ENCODE results near the gene ARL14EPL.

ARL14EPL gene

DNA sequence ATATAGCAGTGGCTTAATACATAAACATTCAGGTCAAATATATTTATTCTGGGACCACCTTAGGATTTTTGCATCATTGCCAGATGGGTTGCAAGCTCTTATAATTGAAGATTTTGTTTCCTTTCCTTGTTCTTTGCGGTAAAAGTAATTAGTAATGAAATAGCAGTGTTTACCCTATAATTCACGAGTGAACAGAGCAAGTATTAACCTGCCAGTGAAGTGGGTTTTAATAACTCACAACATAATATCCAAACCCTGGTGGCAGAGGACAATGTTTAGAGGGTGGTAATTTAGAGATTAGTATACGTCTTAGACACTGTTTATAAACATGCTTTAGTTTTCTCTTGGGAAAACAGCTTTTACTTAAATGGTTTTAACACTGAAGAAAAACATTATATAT lies 11.8 kb downstream of the ARL14EPL start:
- Histone ChIP-seq H3K27me3 (ENCODE audit: control insufficient read depth in 5 of 5, insufficient read depth in 4 of 5, low read length in 5 of 5) (peaks cover 0 to 4% (median 0%) of the 10 kb centered on the region in 5 donors), H3K4me1 (ENCODE audit: control insufficient read depth in 5 of 5, insufficient read depth in 5 of 5, low read length in 5 of 5) (no peaks in the 10 kb centered on the region), H3K27ac (ENCODE audit: low read depth, low read length) (no peak overlapping the region), H3K36me3 (ENCODE audit: control insufficient read depth in 5 of 5, insufficient read depth in 5 of 5, low read length in 5 of 5) (no peaks in the 10 kb centered on the region), H3K4me3 (ENCODE audit: low read depth in 1 of 5, low read length in 5 of 5) (no peak overlapping the region), H3K9me3 (ENCODE audit: control insufficient read depth in 5 of 5, low read length in 5 of 5) (no peaks in the 10 kb centered on the region), H3K9ac (ENCODE audit: low read length in 5 of 5) (no peak overlapping the region)

DNA sequence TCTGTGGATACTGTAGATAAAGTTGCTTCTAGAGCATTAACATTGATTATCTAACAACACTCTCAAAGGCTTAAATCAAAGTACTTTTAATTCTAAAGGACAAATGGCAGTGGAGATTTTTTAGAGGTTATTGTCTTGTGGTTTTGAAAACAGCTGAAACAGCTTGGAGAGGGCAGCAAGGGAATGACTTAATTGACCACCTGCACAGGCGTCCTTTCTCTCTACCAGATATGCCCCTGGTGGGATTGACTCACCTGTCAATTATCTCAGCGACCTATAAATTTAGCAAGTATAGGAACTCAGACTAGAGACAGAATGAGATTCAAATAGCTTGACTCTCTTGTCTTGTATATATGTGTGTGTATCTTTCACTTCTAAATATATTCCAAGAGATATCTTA lies 13.5 kb downstream of the ARL14EPL start:
- Histone ChIP-seq H3K27me3 (ENCODE audit: control insufficient read depth in 5 of 5, insufficient read depth in 4 of 5, low read length in 5 of 5) (peaks cover 0 to 4% (median 0%) of the 10 kb centered on the region in 5 donors), H3K4me3 (ENCODE audit: low read depth in 1 of 5, low read length in 5 of 5) (no peak overlapping the region), H3K27ac (ENCODE audit: low read depth, low read length) (no peak overlapping the region), H3K9ac (ENCODE audit: low read length in 5 of 5) (no peak overlapping the region), H3K9me3 (ENCODE audit: control insufficient read depth in 5 of 5, low read length in 5 of 5) (no peaks in the 10 kb centered on the region), H3K36me3 (ENCODE audit: control insufficient read depth in 5 of 5, insufficient read depth in 5 of 5, low read length in 5 of 5) (no peaks in the 10 kb centered on the region), H3K4me1 (ENCODE audit: control insufficient read depth in 5 of 5, insufficient read depth in 5 of 5, low read length in 5 of 5) (no peaks in the 10 kb centered on the region)

DNA sequence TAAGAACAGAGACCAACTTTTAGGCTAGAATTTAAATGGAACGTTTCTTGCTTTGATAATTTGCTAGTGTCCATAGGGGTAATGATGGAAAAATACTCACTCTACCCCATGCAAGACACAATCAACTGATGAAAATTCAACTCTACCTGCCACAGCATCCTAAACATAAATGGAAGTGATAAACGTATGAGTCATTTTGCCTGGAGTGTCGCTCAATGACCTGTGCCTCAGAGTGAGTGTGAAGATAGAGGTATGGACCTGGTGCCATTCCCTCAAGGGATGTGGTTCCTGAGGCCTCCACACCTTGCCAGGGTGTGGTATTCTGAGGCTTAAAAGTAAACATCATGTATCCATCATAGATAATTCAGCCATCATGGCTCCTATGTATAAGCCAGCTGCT lies 14.0 kb downstream of the ARL14EPL start:
- no peaks in the 10 kb centered on the region for H3K9me3 ChIP-seq (ENCODE audit: control insufficient read depth in 5 of 5, low read length in 5 of 5)
- H3K9ac ChIP-seq (ENCODE audit: low read length in 5 of 5), result no peak overlapping the region
- no peaks in the 10 kb centered on the region for H3K36me3 ChIP-seq (ENCODE audit: control insufficient read depth in 5 of 5, insufficient read depth in 5 of 5, low read length in 5 of 5)
- H3K27me3 ChIP-seq (ENCODE audit: control insufficient read depth in 5 of 5, insufficient read depth in 4 of 5, low read length in 5 of 5), result peaks cover 0 to 4% (median 0%) of the 10 kb centered on the region in 5 donors
- no peak overlapping the region for H3K27ac ChIP-seq (ENCODE audit: low read depth, low read length)
- H3K4me1 ChIP-seq (ENCODE audit: control insufficient read depth in 5 of 5, insufficient read depth in 5 of 5, low read length in 5 of 5), result no peaks in the 10 kb centered on the region
- no peak overlapping the region for H3K4me3 ChIP-seq (ENCODE audit: low read depth in 1 of 5, low read length in 5 of 5)

DNA sequence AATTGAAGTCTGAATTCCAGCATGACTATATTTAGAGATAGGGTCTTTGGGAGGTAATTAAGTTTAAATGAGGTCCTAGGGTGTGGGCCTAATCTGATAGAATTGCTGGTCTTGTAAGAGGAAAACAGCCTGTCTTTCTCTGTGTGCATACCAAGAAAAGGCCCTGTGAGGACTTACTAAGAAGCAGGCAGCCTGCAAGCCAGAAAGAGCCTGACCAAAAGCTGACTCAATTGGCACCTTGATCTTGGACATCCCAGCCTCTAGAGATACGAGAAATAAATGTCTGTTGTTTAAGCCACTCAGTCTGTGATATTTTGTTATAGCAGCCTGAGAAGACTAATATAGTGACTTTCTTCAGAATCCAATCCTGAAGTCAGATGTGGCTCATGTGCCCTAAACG lies 14.6 kb downstream of the ARL14EPL start:
- Histone ChIP-seq H3K9ac (ENCODE audit: low read length in 5 of 5) (no peak overlapping the region), H3K4me3 (ENCODE audit: low read depth in 1 of 5, low read length in 5 of 5) (no peak overlapping the region), H3K4me1 (ENCODE audit: control insufficient read depth in 5 of 5, insufficient read depth in 5 of 5, low read length in 5 of 5) (no peaks in the 10 kb centered on the region), H3K27me3 (ENCODE audit: control insufficient read depth in 5 of 5, insufficient read depth in 4 of 5, low read length in 5 of 5) (peaks cover 0 to 4% (median 0%) of the 10 kb centered on the region in 5 donors), H3K9me3 (ENCODE audit: control insufficient read depth in 5 of 5, low read length in 5 of 5) (no peaks in the 10 kb centered on the region), H3K36me3 (ENCODE audit: control insufficient read depth in 5 of 5, insufficient read depth in 5 of 5, low read length in 5 of 5) (no peaks in the 10 kb centered on the region), H3K27ac (ENCODE audit: low read depth, low read length) (no peak overlapping the region)

DNA sequence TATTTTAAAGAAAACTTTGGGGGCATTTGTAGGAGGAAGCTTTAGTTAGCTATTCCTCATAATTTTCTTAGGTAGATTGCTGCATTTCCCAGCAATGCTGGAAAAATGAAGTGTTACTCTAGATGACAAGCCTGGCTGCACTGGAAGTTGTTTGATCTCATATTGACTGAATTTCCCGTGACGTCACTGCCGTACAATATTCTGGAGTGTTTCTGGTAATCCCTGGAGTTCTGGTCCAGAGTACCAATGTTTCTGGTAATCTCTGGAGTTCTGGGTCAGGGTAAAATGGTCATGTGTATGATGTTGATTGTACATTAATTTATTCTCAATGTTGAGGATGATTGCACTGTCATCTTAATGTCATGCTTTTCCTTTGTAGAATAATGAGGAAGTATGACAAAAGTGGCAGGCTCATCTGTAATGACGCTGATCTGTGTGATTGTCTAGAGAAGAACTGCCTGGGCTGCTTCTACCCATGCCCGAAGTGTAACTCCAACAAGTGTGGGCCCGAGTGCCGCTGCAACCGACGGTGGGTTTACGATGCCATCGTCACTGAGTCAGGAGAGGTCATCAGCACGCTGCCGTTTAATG lies 26.2 kb downstream of the ARL14EPL start:
- Histone ChIP-seq H3K9ac (ENCODE audit: low read length in 5 of 5) (no peak overlapping the region), H3K36me3 (ENCODE audit: control insufficient read depth in 5 of 5, insufficient read depth in 5 of 5, low read length in 5 of 5) (no peaks in the 10 kb centered on the region), H3K9me3 (ENCODE audit: control insufficient read depth in 5 of 5, low read length in 5 of 5) (no peaks in the 10 kb centered on the region), H3K4me3 (ENCODE audit: low read depth in 1 of 5, low read length in 5 of 5) (no peak overlapping the region), H3K4me1 (ENCODE audit: control insufficient read depth in 5 of 5, insufficient read depth in 5 of 5, low read length in 5 of 5) (no peaks in the 10 kb centered on the region), H3K27ac (ENCODE audit: low read depth, low read length) (no peak overlapping the region), H3K27me3 (ENCODE audit: control insufficient read depth in 5 of 5, insufficient read depth in 4 of 5, low read length in 5 of 5) (no peaks in the 10 kb centered on the region)

DNA sequence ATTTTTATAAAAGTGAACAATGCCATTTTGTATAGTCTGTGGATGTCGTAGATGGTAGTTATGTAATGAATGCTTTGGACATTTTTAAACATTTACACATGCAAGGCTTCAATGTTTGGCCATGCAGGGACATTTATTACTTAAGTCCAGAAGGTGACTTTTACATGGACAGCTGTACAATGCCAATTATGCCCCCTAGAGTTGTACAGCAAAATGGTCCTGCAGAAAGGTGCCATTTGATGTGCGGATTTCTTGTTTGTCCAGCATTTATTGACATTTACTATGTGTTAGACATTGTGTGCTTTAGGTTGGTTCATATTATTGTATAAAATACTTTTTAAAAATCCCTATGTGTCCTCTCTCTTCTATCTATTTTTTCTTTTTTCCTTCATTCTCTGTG lies 30.1 kb downstream of the ARL14EPL start:
- Histone ChIP-seq H3K9ac (ENCODE audit: low read length in 5 of 5) (no peak overlapping the region), H3K27me3 (ENCODE audit: control insufficient read depth in 5 of 5, insufficient read depth in 4 of 5, low read length in 5 of 5) (peaks cover 0 to 2% (median 0%) of the 10 kb centered on the region in 5 donors), H3K4me1 (ENCODE audit: control insufficient read depth in 5 of 5, insufficient read depth in 5 of 5, low read length in 5 of 5) (no peaks in the 10 kb centered on the region), H3K27ac (ENCODE audit: low read depth, low read length) (no peak overlapping the region), H3K4me3 (ENCODE audit: low read depth in 1 of 5, low read length in 5 of 5) (no peak overlapping the region), H3K36me3 (ENCODE audit: control insufficient read depth in 5 of 5, insufficient read depth in 5 of 5, low read length in 5 of 5) (no peaks in the 10 kb centered on the region), H3K9me3 (ENCODE audit: control insufficient read depth in 5 of 5, low read length in 5 of 5) (no peaks in the 10 kb centered on the region)

DNA sequence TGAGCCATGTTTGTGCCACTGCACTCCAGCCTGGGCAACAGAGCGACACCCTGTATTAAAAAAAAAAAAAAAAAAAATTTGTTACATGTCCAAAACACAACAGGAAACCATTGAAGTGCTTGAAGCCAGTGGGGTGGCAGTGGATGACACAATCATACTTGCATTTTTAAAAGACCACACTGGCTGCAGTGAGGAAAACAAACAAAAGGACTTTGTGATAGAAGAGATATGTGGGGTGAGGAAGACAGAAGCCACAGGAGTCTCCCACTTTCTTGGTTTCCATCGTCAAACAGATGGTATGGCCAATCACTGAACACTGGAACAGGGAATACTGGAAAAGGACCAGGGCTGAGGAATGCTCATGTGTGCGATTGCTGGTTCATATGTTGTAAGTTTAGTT lies 31.7 kb downstream of the ARL14EPL start:
- Histone ChIP-seq H3K27me3 (ENCODE audit: control insufficient read depth in 5 of 5, insufficient read depth in 4 of 5, low read length in 5 of 5) (peaks cover 0 to 2% (median 0%) of the 10 kb centered on the region in 5 donors), H3K27ac (ENCODE audit: low read depth, low read length) (no peak overlapping the region), H3K9me3 (ENCODE audit: control insufficient read depth in 5 of 5, low read length in 5 of 5) (no peaks in the 10 kb centered on the region), H3K9ac (ENCODE audit: low read length in 5 of 5) (no peak overlapping the region), H3K4me1 (ENCODE audit: control insufficient read depth in 5 of 5, insufficient read depth in 5 of 5, low read length in 5 of 5) (no peaks in the 10 kb centered on the region), H3K36me3 (ENCODE audit: control insufficient read depth in 5 of 5, insufficient read depth in 5 of 5, low read length in 5 of 5) (no peaks in the 10 kb centered on the region), H3K4me3 (ENCODE audit: low read depth in 1 of 5, low read length in 5 of 5) (no peak overlapping the region)

DNA sequence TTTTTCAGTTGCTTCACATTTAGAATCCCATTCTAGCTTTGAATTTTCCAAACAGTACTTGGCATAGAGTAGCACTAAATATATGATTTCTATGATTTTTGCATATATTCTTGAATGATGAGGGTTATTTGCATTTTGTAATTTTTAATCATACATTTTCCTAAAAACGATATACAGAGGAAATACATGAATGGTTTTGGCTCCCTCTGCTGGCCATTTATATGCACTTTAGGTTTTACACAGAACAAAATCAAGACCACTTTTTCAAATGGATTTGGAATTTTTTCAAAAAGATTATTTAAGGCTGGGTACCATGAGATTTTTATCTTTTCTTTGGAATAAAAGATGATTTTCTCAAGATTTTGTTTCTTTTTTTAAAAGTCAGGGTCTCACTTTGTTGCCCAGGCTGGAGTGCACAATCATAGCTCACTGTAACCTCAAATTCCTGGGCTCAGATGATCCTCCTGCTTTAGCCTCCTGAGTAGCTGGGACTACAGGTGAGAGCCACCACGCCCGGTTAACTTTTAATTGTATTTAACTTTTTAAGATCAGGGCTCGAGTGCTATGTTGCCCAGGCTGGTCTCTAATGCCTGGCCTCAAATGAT lies 35.9 kb downstream of the ARL14EPL start:
- H3K27me3 ChIP-seq (ENCODE audit: control insufficient read depth in 5 of 5, insufficient read depth in 4 of 5, low read length in 5 of 5), result peaks cover 0 to 3% (median 0%) of the 10 kb centered on the region in 5 donors
- no peaks in the 10 kb centered on the region for H3K4me1 ChIP-seq (ENCODE audit: control insufficient read depth in 5 of 5, insufficient read depth in 5 of 5, low read length in 5 of 5)
- no peak overlapping the region for H3K9ac ChIP-seq (ENCODE audit: low read length in 5 of 5)
- H3K36me3 ChIP-seq (ENCODE audit: control insufficient read depth in 5 of 5, insufficient read depth in 5 of 5, low read length in 5 of 5), result no peaks in the 10 kb centered on the region
- H3K4me3 ChIP-seq (ENCODE audit: low read depth in 1 of 5, low read length in 5 of 5), result no peak overlapping the region
- no peak overlapping the region for H3K27ac ChIP-seq (ENCODE audit: low read depth, low read length)
- H3K9me3 ChIP-seq (ENCODE audit: control insufficient read depth in 5 of 5, low read length in 5 of 5), result no peaks in the 10 kb centered on the region

DNA sequence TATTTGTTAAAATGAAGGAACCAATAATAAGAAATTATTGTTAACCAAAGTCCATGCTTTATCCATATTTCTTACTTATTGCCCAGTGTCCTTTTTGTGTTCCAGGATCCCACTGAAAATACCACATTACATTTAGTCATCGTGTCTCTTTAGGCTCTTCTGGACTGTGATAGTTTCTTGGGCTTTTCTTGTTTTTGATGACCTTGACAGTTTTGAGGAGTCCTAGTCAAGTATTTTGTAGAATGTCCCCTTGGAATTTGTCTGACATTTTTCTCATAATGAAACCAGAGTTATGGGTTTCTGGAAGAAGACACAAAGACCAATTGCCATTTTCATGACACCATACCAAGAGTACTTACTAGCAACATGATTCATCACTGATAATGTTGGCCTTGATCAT lies 38.9 kb downstream of the ARL14EPL start:
- H3K36me3 ChIP-seq (ENCODE audit: control insufficient read depth in 5 of 5, insufficient read depth in 5 of 5, low read length in 5 of 5), result no peaks in the 10 kb centered on the region
- H3K27ac ChIP-seq (ENCODE audit: low read depth, low read length), result no peak overlapping the region
- H3K27me3 ChIP-seq (ENCODE audit: control insufficient read depth in 5 of 5, insufficient read depth in 4 of 5, low read length in 5 of 5), result peaks cover 0 to 6% (median 2%) of the 10 kb centered on the region in 5 donors
- H3K4me3 ChIP-seq (ENCODE audit: low read depth in 1 of 5, low read length in 5 of 5), result no peak overlapping the region
- no peaks in the 10 kb centered on the region for H3K4me1 ChIP-seq (ENCODE audit: control insufficient read depth in 5 of 5, insufficient read depth in 5 of 5, low read length in 5 of 5)
- no peak overlapping the region for H3K9ac ChIP-seq (ENCODE audit: low read length in 5 of 5)
- no peaks in the 10 kb centered on the region for H3K9me3 ChIP-seq (ENCODE audit: control insufficient read depth in 5 of 5, low read length in 5 of 5)

DNA sequence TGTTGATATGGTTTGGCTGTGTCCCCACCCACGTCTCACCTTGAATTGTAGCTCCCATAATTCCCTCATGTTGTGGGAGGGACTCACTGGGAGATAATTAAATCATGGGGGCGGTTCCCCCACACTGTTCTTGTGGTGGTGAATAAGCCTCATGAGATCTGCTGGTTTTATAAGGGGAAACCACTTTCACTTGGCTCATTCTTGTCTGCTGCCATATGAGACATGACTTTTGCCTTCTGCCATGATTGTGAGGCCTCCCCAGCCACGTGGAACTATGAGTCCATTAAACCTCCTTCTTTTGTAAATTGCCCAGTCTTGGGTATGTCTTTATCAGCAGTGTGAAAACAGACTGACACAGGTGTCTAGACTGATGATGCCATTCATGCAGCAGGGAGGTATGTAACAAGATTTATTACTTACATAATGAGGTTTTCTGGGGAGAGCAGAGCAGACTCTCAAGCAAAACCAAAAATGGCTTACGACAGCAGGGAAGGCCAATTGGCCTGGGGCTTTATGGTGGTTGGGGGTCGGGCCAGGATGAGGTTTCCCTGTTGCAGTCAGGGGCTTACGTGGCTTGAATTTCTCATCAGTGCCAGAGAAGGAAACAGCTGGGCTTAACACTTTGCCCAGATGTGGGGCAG lies 43.0 kb downstream of the ARL14EPL start:
- H3K9ac ChIP-seq (ENCODE audit: low read length in 5 of 5), result no peak overlapping the region
- no peaks in the 10 kb centered on the region for H3K9me3 ChIP-seq (ENCODE audit: control insufficient read depth in 5 of 5, low read length in 5 of 5)
- H3K4me1 ChIP-seq (ENCODE audit: control insufficient read depth in 5 of 5, insufficient read depth in 5 of 5, low read length in 5 of 5), result peaks cover 0 to 3% (median 0%) of the 10 kb centered on the region in 5 donors
- H3K4me3 ChIP-seq (ENCODE audit: low read depth in 1 of 5, low read length in 5 of 5), result no peak overlapping the region
- H3K27me3 ChIP-seq (ENCODE audit: control insufficient read depth in 5 of 5, insufficient read depth in 4 of 5, low read length in 5 of 5), result peaks cover 0 to 6% (median 0%) of the 10 kb centered on the region in 5 donors
- no peak overlapping the region for H3K27ac ChIP-seq (ENCODE audit: low read depth, low read length)
- no peaks in the 10 kb centered on the region for H3K36me3 ChIP-seq (ENCODE audit: control insufficient read depth in 5 of 5, insufficient read depth in 5 of 5, low read length in 5 of 5)
